Measurements from ENCODE around the gene KRTAP10-9.

DNA sequence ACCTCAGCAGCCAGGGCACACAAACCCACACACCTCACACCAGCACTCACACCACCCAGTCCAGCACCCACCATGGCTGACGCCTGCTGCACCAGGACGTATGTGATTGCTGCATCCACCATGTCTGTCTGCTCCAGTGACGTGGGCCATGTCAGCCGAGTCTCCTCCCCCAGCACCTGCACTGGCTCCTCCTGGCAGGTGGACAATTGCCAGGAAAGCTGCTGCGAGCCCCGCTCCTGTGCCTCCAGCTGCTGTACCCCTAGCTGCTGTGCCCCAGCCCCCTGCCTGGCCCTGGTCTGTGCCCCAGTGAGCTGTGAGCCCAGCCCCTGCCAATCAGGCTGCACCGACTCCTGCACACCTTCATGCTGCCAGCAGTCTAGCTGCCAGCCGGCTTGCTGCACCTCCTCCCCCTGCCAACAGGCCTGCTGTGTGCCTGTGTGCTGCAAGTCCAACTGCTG lies 14.8 kb upstream of the KRTAP10-9 start, which contains the start of gene KRTAP10-8:
- TF ChIP-seq EP300 (IDR thresholded peaks at IDR 0.05; ENCODE audit: borderline replicate concordance in 1 of 2, low read depth in 1 of 2, low read length in 1 of 2) (no peak), RFX5 (IDR thresholded peaks at IDR 0.05; ENCODE audit: low read length) (no peak), CTCF (IDR thresholded peaks at IDR 0.05) (no peak), MAX (IDR thresholded peaks at IDR 0.05; ENCODE audit: low read depth) (no peak), POLR2AphosphoS5 (IDR thresholded peaks at IDR 0.05; ENCODE audit: low read depth, low read length) (no peak), GABPA (IDR thresholded peaks at IDR 0.05; ENCODE audit: low read depth) (no peak), PBX3 (IDR thresholded peaks at IDR 0.05) (no peak), RAD21 (IDR thresholded peaks at IDR 0.05; ENCODE audit: low read length) (no peak), SMC3 (IDR thresholded peaks at IDR 0.05; ENCODE audit: low read depth, low read length) (no peak)
